HG03066 (cell line): ENCODE measurements around the gene TXNDC8.

Experiments
- ATAC-seq: cut with Tn5 transposase; IDR thresholded peaks from one replicate; pipeline ENCODE4 v1.9.1; 2021; ENCODE audit warnings: low read depth; ENCODE audit not compliant: unreplicated experiment

Gene TXNDC8

DNA sequence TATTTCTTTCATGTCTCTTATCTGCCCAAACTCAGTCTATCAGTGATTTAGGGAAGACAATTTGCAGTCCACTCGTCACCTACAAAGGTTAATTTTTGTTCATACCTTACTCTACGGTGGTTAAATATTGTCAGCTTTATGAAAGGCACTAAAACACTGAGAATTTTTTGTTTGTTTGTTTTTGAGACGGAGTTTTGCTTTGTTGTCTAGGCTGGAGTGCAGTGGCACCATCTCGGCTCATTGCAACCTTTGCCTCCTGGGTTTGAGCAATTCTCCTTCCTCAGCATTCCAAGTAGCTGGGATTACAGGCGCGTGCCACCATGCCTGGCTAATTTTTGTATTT lies 55.0 kb downstream of the TXNDC8 start:
- no peak for ATAC-seq

DNA sequence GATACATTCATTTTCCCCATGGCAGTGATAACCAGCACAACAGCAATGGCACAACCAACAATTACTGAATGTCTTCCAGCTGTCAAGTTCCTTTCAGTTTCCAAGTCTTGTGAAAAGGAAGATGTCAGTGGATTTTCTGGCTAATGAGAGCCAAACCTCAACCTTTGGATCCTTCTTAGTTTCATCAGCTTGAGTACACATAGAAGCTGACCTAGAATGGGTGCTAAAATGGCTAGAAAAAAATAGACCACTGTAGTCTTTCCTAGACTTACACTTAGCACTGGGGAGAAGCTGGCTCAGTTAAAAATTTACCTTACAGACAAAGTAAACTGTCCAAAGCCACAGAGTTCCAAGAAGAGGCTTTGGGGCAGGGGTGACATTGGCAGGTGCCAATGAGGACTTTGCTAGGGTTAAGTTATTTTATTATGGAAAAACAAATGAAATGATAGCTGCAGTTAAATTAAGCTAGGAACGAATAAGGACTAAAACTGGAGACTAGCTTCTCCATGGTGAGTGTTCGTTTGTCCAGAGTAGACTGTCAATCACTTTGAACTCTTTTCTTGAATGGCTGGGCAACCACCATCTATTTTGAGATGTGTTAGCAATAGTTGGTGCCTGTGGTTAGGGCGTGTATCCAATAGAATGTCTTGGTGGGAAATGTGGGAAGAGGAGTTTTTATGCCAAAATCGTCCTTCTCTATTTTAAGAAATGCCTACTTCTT lies 55.5 kb downstream of the TXNDC8 start:
- no peak for ATAC-seq

DNA sequence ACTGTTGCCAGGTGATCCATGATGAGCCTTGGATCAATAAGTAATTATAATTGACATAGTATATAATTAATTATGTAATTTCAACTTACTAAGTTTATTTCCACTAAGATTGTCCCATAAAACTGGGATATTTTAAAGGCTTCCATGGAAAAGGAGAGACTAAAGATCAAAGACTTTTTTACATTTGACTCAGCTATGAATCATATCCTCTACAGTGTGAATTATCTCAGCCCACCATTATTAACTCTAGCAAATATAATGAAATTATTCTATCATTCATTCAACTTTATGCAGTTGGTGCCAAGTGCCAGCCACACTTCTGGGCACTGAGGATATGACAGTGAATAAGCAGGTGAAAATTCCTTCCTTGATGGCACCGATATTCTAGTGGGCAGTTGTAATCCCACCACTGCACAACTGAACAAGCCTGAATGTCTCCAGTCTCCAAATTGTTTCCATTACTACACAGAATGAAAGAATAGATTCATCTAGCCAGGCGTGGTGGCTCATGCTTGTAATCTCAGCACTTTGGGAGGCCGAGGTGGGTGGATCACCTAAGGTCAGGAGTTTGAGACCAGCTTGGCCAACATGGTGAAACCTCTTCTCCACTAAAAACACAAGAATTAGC lies 59.5 kb downstream of the TXNDC8 start:
- no peak for ATAC-seq

DNA sequence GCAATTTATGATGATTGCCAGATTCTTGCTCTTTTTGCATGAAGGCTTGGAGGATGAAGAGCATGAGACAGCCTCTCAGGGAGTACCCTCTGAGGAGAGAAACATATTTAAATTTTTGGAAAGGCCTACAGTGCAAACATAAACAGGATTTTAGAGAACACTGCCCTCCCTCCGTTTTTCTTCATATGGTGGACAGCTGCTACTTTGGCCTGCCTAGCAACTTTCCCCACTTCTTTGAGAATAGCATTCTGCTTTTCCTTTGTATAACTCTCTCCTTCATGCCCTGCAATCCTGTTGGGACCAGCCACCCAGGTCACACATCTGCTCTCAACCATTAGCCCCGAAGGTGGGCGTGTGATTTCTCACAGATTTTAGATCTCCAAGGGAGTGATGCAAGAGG lies 60.9 kb downstream of the TXNDC8 start:
- ATAC-seq, result no peak

DNA sequence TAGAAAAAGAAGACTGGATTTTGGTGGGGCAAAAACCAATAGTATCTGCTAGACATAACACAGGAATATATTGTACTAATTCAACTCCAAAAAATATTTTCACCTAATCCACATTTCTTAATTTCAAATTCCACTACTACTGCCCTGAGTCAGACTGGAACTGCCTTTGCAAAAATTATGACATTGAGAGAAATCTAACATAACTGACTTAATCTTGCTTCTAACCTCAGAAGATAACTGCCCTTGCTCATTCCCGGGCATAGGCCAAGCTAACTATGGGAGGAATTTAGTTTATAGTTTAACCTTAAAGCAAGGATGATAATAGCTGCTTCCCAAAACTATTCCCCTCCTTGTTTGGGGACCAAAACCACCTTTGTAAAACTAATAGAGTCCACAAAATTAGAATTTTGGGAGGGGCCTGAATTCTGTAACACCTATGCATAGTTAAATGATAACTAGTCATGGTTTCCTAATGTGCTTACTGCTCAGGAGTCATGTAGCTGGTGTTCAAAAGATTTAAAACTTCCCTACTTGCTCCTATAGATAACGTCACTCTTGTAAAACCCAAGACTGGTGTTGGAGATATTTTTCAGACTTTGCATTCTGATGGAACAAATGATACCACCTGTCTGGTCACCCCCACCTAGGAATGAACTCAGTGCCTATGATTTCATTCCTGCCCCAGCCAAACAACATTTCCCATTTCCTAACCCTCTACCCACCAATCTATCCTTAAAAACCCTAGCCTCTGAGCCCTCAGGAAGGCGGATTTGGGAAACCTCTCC lies 67.3 kb downstream of the TXNDC8 start:
- no peak for ATAC-seq

DNA sequence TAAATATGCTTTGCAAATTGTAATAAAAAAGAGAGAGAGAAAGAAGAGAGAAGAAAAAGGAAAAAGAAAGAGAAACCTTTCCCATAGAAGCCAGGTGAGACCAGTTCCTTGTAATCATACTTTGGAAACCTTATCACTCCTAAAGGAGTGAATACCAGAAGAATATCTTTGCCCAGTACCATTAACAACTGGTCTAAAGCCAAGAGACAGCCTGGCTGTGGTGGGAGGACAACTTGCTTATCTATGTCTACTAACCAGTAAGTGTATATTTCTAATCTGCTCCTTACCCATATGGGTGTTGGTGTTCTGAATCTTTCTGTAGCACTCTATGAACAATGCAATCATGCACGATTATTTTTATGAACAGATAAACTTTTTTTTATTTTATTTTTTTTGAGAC lies 70.9 kb downstream of the TXNDC8 start:
- ATAC-seq, result no peak

DNA sequence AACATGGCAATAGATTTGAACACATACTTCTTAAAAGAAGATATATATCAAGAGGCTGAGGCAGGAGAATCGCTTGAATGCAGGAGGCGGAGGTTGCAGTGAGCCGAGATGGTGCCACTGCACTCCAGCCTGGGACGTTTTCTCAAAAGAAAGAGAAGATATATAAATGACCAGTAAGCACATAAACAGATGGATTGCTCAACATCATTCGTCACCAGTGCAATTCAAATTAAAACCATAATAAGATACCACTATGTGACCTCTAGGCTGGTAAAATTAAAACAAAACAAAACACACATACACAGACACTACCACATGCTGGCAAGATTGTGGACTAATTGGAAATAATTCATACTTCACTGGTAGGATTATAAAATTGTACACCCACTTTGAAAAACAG lies 76.0 kb downstream of the TXNDC8 start:
- ATAC-seq, result no peak

DNA sequence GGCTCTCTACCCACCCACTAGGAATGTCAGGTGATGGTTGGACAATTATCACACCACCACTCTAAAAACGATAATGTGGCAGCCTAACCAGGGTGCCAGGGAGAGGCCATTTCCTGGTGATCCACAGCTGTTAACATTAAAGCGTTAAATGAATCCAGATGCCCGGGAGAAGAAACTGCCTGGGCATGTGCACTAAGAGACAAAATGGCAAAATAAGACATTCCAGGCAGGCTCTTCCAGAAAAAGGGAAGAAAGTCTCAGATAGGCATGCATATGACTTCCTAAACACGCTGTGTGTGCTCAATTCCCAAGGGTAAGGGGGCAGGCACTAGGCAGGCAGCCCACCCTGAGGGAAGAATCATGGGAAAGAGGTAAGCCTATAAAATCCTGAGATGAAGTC lies 76.8 kb downstream of the TXNDC8 start:
- no peak for ATAC-seq

DNA sequence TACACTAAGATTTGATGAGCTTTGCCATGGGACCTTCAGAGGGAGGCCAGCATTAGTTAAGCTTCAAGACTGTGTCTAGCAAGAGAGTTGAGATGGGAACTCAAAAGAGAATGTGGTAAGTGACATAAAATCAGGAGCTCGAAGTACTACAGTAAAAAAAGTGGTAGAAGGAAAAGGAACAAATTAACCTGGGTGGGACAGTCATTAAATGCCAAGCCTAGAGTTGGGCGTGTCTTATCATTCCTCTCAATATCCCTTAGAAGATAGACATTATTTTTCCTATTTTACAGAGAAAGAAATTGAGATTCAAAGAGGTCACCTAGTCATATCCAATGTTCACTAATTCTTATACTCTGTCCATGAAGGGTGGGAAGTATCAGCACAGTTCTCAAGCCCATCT lies 78.1 kb downstream of the TXNDC8 start:
- ATAC-seq, result no peak

DNA sequence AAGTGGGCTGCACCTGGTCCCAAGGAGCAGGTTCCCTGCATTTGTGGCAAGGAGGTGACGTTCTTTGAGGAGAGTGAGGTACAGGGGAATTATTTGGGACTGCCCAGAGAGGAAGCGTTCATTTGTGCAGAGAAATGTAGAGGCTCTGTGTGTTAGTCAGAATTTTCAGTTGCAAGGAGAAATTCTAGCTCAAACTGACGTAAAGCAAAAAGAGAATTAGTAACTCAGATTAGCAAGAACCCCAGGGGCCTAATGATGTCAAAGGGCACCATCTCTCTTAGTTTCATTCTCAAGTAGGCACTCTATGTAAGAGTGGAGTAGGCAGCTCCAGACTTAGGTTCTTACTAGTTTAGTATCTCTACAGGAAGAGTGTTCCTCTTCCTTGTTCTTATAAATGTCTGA lies 79.0 kb downstream of the TXNDC8 start:
- ATAC-seq, result no peak

DNA sequence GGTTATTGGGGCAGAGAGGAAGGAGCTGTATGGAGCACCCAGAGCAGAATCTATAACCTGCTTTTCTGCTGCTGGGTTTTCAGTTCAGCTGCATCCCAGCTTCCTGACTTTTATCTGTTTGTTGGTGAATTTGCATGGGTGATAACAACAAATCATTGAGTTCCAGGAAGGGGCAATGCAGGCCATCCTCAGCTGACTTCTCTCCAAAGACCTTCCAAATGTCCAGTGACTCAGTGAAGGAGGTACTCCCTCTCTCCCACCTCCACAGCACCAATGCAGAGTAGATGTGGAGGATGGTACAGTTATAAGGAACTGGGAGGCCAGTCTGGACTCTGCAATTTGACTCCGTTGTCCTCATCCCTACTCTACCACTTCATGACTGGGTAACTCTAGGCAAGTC lies 79.7 kb downstream of the TXNDC8 start:
- ATAC-seq, result no peak

DNA sequence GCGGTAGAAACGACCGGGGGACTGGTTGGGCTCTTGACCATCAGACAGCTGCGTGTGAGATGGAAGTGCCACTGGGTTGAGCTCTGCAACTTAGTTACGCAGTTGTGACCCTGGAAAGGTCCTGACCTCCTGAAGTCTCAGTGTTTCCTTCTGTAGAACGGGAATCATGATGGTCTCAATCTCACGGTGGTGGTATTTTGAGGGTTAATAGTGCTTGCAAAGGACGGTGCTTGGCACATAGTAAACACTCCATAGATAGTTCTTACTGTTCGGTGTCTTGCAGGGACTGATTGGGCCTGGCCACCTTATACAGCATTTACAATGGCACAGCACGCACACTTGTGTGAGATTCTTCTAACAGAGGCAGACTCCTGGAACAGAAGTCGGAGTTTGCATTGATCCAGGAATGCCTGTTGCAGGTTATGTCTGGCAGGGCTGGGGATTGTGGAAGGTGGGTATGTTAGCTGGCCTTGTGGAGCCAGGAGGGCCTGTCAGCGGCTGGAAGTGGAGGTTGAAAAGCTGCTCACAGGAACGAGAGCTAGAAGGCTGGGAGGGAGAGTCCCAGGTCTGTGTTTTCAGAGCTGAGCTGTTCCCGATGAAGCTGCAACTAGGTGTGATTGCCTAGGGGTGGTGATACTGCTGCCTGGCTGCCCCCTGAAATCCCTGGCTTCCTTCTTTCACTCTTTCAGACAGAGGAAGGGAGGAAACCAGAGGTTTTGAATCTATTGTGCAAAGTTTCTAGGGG lies 80.4 kb downstream of the TXNDC8 start:
- peak; percentile 3 for ATAC-seq

DNA sequence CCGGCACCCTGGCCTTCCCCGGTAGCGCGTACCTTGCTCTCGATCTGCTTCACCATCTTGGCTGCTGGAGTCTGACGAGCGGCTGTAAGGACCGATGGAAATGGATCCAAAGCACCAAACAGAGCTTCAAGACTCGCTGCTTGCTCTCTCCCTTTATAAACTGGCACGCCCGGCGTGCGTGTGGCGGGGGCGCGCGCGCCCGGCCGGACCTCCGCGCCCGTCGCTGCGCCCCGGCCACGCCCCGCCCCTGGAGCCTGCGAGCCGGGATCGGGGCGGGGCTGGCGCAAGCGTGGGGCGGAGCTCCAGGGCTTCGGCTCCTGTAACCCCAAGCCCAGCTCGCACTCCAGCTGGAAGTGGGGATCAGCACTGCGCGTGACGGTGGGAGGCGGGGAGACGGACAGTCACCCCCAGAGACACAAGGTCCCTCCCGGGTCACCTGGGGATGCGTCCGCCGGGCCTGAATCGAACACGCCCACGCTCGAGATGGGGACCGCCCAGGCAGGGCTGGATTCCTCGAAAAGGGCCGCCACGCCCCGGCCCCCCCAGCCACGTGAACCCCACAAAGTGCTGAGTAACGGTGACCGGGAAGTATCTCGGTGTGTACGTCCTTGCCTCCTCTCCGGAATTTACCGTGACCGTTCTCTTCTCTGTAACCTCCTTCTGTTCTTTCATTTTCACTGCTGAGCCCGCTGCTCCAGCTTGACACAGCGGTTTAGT lies 81.1 kb downstream of the TXNDC8 start, which contains the start of gene TXN:
Gene TXN, minus strand, starts transcription at position 128 of the 717 bp plus-strand sequence. Its CDS starts 72 bp downstream, at position 56.
- ATAC-seq, result peak; percentile 61

DNA sequence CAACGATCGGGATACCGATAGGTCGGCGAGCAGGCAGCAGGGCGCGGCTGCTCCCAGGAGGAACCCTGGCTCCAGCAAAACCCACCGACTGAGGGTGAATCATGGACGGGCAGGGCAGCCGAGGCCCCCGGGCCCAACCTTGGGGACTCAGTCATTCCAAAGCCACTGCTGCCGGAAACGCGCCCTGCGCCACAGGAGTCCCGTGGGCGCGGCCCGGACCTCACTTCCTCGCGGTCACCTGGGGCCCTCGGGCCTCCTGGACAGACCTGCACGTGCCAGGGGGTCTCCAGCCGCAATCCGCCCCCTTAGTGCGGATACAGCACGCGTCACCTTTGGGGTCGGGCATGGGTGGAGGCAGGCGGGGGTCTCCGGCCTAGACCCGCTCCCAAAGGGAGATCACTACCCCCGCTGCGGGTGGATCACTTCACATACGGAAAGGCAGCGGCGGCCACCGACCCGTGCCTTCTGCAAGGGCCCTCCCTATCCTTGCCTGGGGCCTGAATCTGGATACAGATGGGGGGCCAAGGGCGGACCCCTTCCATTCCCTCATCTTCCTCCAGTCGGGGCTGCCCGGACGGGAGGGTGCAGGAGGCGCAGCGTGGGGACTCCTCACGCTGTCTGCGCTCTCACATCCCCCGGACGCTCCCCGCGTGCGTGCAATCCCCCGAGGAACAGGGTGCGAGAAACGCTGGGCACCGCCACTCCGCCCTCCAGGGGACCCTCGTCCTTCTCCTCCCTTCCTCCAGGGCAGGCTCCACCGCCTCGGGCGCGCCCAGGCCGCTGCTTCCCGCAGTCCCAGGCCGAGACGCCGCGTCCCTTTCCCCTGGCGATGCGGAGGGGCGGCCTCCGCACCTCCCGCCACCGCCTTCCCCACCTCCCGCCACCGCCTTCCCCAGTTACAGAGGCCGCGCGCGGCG lies 81.9 kb downstream of the TXNDC8 start:
- ATAC-seq, result peak; percentile 27

DNA sequence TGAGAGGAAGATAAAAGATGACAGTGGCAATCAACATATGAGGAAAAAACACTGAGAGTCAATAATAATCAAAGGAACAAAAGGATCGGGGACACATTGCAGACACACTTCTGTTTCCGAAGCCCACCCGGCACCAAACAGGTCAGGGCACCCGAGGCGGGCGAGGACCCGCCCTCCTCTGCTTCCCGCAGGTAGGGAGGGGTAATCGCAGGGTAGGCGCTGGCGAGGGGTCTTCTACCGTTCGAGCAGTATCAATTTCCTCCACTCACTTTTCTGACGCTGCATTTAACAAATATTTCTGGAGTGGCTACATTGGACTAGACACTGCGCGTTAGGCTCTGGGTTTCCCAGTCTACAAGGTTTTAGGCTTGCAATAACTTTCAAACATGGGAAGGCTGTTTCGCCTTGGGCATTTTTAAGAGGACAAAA lies 82.6 kb downstream of the TXNDC8 start:
- ATAC-seq, result no peak

DNA sequence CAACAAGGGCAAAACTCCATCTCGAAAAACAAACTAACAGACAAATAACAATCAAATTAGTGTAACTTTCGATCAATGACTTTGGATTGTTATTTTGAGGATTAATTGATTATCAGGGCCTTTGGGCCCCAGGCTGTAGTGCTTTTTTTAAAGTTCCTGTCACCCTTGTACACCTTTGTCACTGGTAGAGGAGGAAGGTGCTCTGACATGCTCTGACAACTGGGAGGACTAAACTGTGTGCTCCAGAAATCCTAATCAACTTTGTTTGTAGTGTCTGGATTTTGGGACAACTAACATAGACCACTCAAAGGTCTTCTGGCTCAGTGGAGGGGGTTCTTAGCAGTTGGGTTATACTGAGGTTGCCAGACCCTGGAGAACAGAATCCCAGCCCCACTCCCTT lies 83.2 kb downstream of the TXNDC8 start:
- no peak for ATAC-seq
